ENCODE data around the gene BORCS5. TPM values are rescaled to one million over a fixed set of nuclear protein-coding genes. Genes with fewer than 3 reads are reported as not detected.

BORCS5 gene
- total and polyA plus RNA-seq, 2 experiments from 2014 or later = 11.3 to 12.6 TPM

- H4K20me1 ChIP-seq (replicated peaks; ENCODE audit: insufficient read depth) = peaks cover 15% of the 10 kb centered on the region
- Mint-ChIP-seq H3K9me3 (no peaks in the 10 kb centered on the region; the same call in 2 of the 3 replicates), H3K4me1 (peaks cover 16% of the 10 kb centered on the region), H3K4me3 (no peak overlapping the region), H3K27ac (no peak overlapping the region), H3K36me3 (ENCODE audit: low read depth) (peaks cover 66% of the 10 kb centered on the region), H3K27me3 (ENCODE audit: insufficient read depth, low read depth, poor library complexity) (peaks cover 8% of the 10 kb centered on the region)
- no peak for ATAC-seq
- H3K9me2 ChIP-seq (ENCODE audit: insufficient read depth) = no peaks in the 10 kb centered on the region
- H3K27me3 ChIP-seq (ENCODE audit: insufficient read depth) = no peaks in the 10 kb centered on the region
- H3K4me3 ChIP-seq = no peak overlapping the region
- no peak for DNase-seq (ENCODE audit: low spot score)
- H3K36me3 ChIP-seq (ENCODE audit: insufficient read depth) = peaks cover 22% of the 10 kb centered on the region
- H3K4me2 ChIP-seq = no peak overlapping the region
- TF ChIP-seq, protein P1, sequence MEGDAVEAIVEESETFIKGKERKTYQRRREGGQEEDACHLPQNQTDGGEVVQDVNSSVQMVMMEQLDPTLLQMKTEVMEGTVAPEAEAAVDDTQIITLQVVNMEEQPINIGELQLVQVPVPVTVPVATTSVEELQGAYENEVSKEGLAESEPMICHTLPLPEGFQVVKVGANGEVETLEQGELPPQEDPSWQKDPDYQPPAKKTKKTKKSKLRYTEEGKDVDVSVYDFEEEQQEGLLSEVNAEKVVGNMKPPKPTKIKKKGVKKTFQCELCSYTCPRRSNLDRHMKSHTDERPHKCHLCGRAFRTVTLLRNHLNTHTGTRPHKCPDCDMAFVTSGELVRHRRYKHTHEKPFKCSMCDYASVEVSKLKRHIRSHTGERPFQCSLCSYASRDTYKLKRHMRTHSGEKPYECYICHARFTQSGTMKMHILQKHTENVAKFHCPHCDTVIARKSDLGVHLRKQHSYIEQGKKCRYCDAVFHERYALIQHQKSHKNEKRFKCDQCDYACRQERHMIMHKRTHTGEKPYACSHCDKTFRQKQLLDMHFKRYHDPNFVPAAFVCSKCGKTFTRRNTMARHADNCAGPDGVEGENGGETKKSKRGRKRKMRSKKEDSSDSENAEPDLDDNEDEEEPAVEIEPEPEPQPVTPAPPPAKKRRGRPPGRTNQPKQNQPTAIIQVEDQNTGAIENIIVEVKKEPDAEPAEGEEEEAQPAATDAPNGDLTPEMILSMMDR (conservative IDR thresholded peaks at IDR 0.05; ENCODE audit: low read depth in 2 of 2) = no peak
- no peak for TF ChIP-seq ZNF114 (CRISPR knock-in tag; IDR thresholded peaks at IDR 0.05)
- TF ChIP-seq JUNB (IDR thresholded peaks at IDR 0.05; ENCODE audit: unreplicated experiment) = no peak
- H3K79me2 ChIP-seq (replicated peaks; ENCODE audit: insufficient read depth) = peaks cover 5% of the 10 kb centered on the region; the same call in 1 of the 2 replicates
- H2AFZ ChIP-seq = no peak overlapping the region
- 0 out of 2 replicates have a peak, but pooled peaks cover 8% of the 10 kb centered on the region for H3F3A ChIP-seq (replicated peaks; ENCODE audit: low read depth)
- no peak overlapping the region for H3K27ac ChIP-seq (ENCODE audit: low read depth)
- no peaks in the 10 kb centered on the region; the same call in 1 of the 2 replicates for H3K4me1 ChIP-seq (ENCODE audit: insufficient read depth)
Observed at GRCh38 chr12:12477532-12477890, 120.6 kb downstream of the BORCS5 start.

DNA sequence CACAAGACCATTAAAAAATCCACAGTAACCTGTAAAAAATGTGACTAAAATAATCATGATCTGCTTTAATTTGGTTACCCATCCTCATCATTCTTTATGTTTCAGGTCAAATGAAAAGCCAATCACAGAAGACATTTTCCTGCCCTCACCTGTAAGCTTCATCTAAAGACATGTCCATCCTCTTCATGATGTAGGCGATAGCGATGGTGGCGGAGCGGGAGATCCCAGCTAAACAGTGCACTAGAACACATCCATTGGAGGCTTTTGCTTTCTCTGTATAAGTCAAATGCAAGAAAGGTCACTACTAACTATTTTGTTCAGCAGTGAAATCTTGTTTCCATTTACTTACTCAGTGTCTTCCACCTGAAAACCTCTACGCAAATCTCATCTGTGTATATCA lies 123.2 kb downstream of the BORCS5 start:
- Histone ChIP-seq H3K4me2 (no peak overlapping the region), H3K79me2 (replicated peaks; ENCODE audit: insufficient read depth) (peaks cover 5% of the 10 kb centered on the region; the same call in 1 of the 2 replicates), H3F3A (replicated peaks; ENCODE audit: low read depth) (0 out of 2 replicates have a peak, but pooled peaks cover 6% of the 10 kb centered on the region), H3K27ac (ENCODE audit: low read depth) (no peak overlapping the region), H3K4me1 (ENCODE audit: insufficient read depth) (no peaks in the 10 kb centered on the region; the same call in 1 of the 2 replicates), H2AFZ (no peak overlapping the region), H3K4me3 (no peak overlapping the region), H3K27me3 (ENCODE audit: insufficient read depth) (no peaks in the 10 kb centered on the region), H3K36me3 (ENCODE audit: insufficient read depth) (peaks cover 24% of the 10 kb centered on the region), H4K20me1 (replicated peaks; ENCODE audit: insufficient read depth) (peaks cover 7% of the 10 kb centered on the region), H3K9me2 (ENCODE audit: insufficient read depth) (no peaks in the 10 kb centered on the region)
- no peaks in the 10 kb centered on the region for H3K9me3 Mint-ChIP-seq
- H3K27ac Mint-ChIP-seq = no peak overlapping the region
- no peak for DNase-seq (ENCODE audit: low spot score)
- no peak for ATAC-seq
- peaks cover 8% of the 10 kb centered on the region for H3K27me3 Mint-ChIP-seq (ENCODE audit: insufficient read depth, low read depth, poor library complexity)
- peaks cover 63% of the 10 kb centered on the region for H3K36me3 Mint-ChIP-seq (ENCODE audit: low read depth)
- TF ChIP-seq CREB1 (CRISPR knock-in tag; IDR thresholded peaks at IDR 0.05; ENCODE audit: low read depth) (no peak), ZNF331 (CRISPR knock-in tag; IDR thresholded peaks at IDR 0.05; ENCODE audit: low read depth) (no peak), JUNB (IDR thresholded peaks at IDR 0.05; ENCODE audit: unreplicated experiment) (no peak), ZNF114 (CRISPR knock-in tag; IDR thresholded peaks at IDR 0.05) (no peak), STAT1 (IDR thresholded peaks at IDR 0.05; ENCODE audit: unreplicated experiment) (no peak), EZH2 (IDR thresholded peaks at IDR 0.05; ENCODE audit: low read depth, unreplicated experiment) (no peak), NANOG (IDR thresholded peaks at IDR 0.05; ENCODE audit: borderline replicate concordance) (no peak), EZH2phosphoT487 (IDR thresholded peaks at IDR 0.05; ENCODE audit: unreplicated experiment) (no peak), POLR2AphosphoS5 (IDR thresholded peaks at IDR 0.05; ENCODE audit: low read depth) (no peak)
- TF ChIP-seq, protein P2, sequence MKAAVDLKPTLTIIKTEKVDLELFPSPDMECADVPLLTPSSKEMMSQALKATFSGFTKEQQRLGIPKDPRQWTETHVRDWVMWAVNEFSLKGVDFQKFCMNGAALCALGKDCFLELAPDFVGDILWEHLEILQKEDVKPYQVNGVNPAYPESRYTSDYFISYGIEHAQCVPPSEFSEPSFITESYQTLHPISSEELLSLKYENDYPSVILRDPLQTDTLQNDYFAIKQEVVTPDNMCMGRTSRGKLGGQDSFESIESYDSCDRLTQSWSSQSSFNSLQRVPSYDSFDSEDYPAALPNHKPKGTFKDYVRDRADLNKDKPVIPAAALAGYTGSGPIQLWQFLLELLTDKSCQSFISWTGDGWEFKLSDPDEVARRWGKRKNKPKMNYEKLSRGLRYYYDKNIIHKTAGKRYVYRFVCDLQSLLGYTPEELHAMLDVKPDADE (IDR thresholded peaks at IDR 0.05) = no peak
- TF ChIP-seq, protein P1 (conservative IDR thresholded peaks at IDR 0.05; ENCODE audit: low read depth in 2 of 2) = no peak
- no peak overlapping the region for H3K4me3 Mint-ChIP-seq
- H3K4me1 Mint-ChIP-seq = peaks cover 16% of the 10 kb centered on the region; the same call in 2 of the 3 replicates
